Bronchial epithelial cell (primary cell): Measurements from ENCODE around the gene ACER2. TPM values are rescaled to one million over a fixed set of nuclear protein-coding genes. Genes with fewer than 3 reads are reported as not detected.
A peak's percentile ranks its signal among the peaks of the same experiment; 100 is the strongest.

Experiments used
- DNase-seq: peaks from one replicate; pipeline ENCODE4 v3.0.0-alpha.2; 2010; ENCODE audit warnings: low read depth
- FAIRE-seq: peaks from 2 replicates; lab custom pipeline; 2011; peaks lifted over from hg19 to GRCh38; lab: Jason Lieb, UNC
- H3K27me3 ChIP-seq: 2 replicates; pipeline ENCODE4 v1.5.1; 2011; ENCODE audit warnings: low read length; ENCODE audit not compliant: control insufficient read depth, insufficient read depth
- H3K36me3 ChIP-seq: 2 replicates; pipeline ENCODE4 v1.5.1; 2011; ENCODE audit warnings: low read length; ENCODE audit not compliant: control insufficient read depth, insufficient read depth
- H3K4me3 ChIP-seq: 2 replicates; pipeline ENCODE4 v1.5.1; 2011; ENCODE audit warnings: mild to moderate bottlenecking, low read depth, low read length, control low read depth
- CTCF ChIP-seq: IDR thresholded peaks from 2 replicates; pipeline ENCODE4 v1.5.1; 2011; ENCODE audit warnings: mild to moderate bottlenecking, moderate library complexity, low read length, control low read depth, inconsistent platforms; ENCODE audit not compliant: insufficient read depth, severe bottlenecking
- total RNA-seq: library from RNA; depleted of rRNA; stranded (reverse); fragments of >200 nt; gene quantifications from 2 replicates; pipeline ENCODE4 v1.2.1, GENCODE V29; 2014

The ACER2 gene
- total RNA-seq, 1 donor from 2014 or later = 5.8 TPM

- peaks cover 12% of the 10 kb centered on the region for H3K27me3 ChIP-seq
- H3K36me3 ChIP-seq = no peaks in the 10 kb centered on the region
- FAIRE-seq = no peak
- no peak for TF ChIP-seq CTCF
- DNase-seq = no peak
- no peak overlapping the region for H3K4me3 ChIP-seq
Observed at GRCh38 chr9:19495186-19496028, 86.6 kb downstream of the ACER2 start.

GRCh38 chr9:19496321-19497050, 87.7 kb downstream of the ACER2 start:
- no peaks in the 10 kb centered on the region for H3K36me3 ChIP-seq
- peaks cover 11% of the 10 kb centered on the region for H3K27me3 ChIP-seq
- DNase-seq = no peak
- no peak for TF ChIP-seq CTCF
- peak; percentile 47 for FAIRE-seq
- H3K4me3 ChIP-seq = no peak overlapping the region

GRCh38 chr9:19497276-19497675, 88.5 kb downstream of the ACER2 start:
- DNase-seq (no peak), FAIRE-seq (no peak)
- TF ChIP-seq CTCF = no peak
- Histone ChIP-seq H3K27me3 (peaks cover 9% of the 10 kb centered on the region), H3K36me3 (no peaks in the 10 kb centered on the region), H3K4me3 (no peak overlapping the region)

- no peaks in the 10 kb centered on the region for H3K36me3 ChIP-seq
- no peak for FAIRE-seq
- peak; percentile 63 for DNase-seq
- no peak for TF ChIP-seq CTCF
- H3K27me3 ChIP-seq = peaks cover 9% of the 10 kb centered on the region
- H3K4me3 ChIP-seq = no peak overlapping the region
Observed at GRCh38 chr9:19498015-19498414, 89.2 kb downstream of the ACER2 start.

Other genes starting within 250 kb of the ACER2 start
- 37.9 and 63.0 TPM in 2 replicates for gene DENND4C, start 178.3 kb upstream of the ACER2 start, total RNA-seq
- gene RPS6, start 28.8 kb upstream of the ACER2 start, total RNA-seq = 3,215 and 3,657 TPM in 2 replicates